NCI-H510A treated with DMSO at 0.1 percent for 48 hours (cell line): ENCODE results near the gene BRD2.

Source experiments
- DNase-seq: peaks from one replicate; lab custom pipeline; 2025; lab: John Stamatoyannopoulos, UW

BRD2 gene

GRCh38 chr6:32993363-32993973, 25.1 kb downstream of the BRD2 start:
- no peak for DNase-seq

GRCh38 chr6:32995448-32995847, 27.1 kb downstream of the BRD2 start:
- no peak for DNase-seq

- DNase-seq = no peak
These were observed 31.7 kb downstream of the BRD2 start for GRCh38 chr6:33000055-33000454.

DNA sequence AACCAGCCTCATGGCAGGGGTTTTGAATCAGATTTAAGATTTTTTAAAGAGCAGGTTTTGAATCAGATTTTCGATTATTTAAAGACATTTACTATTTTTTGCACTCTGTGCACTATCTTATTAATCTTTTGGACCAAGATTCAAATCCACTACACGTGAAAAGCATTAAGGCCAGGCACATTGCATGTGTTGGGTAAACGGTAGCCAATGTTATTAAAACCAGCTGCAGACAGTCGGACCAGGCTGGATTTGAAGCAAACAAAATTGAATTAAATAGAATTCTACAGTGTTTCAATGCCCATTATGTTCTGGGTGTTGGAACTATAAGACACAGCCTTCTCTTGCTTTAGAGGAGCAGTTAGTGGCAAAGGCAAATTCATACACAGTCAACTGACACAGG, 33.3 kb downstream of the BRD2 start:
- DNase-seq = no peak

DNA sequence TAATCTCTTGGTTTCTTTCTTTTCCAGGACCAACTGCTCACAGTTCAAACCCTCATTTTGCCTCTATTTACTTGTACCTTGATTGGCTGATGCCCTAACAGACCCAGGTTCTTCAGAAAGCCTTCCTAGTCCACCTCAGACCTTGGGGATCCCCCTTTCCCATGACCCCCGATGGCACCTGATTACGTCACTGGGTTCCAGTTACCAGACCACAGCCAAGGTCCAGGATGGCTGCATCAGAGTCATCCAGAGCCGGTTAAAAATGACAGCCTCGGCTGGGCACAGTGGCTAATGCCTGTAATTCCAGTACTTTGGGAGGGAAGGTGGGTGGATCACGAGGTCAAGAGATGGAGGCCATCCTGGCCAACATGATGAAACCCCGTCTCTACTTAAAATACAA, 36.5 kb downstream of the BRD2 start:
- DNase-seq = no peak

DNA sequence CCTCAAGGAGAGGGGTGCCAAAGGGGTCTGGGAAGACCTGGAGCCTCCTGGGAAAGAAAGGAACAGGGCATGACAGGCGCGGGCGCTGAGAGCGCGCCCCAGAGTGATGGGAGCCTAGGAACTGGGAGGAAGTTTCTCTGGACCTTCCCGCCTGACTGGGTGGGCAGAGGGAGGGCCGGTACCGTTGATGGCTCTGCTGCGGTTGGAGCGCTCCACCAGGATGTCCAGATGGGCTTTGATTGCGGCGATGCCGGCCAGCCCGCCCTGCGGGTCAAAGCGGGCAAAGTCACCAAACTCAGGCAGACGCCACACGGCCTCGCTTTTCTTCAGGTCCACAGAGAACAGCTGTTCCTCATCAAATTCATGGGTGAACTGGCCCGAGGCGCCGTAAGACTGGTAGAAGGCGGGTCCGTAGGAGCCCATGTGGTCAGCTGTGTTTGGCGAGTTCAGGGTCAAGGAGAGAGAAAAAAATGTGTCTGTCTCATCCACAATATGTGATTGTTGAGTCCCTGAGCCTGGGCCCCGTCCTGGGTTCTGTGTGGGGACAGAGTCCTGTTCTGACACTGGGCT, 39.5 kb downstream of the BRD2 start:
- no peak for DNase-seq

DNA sequence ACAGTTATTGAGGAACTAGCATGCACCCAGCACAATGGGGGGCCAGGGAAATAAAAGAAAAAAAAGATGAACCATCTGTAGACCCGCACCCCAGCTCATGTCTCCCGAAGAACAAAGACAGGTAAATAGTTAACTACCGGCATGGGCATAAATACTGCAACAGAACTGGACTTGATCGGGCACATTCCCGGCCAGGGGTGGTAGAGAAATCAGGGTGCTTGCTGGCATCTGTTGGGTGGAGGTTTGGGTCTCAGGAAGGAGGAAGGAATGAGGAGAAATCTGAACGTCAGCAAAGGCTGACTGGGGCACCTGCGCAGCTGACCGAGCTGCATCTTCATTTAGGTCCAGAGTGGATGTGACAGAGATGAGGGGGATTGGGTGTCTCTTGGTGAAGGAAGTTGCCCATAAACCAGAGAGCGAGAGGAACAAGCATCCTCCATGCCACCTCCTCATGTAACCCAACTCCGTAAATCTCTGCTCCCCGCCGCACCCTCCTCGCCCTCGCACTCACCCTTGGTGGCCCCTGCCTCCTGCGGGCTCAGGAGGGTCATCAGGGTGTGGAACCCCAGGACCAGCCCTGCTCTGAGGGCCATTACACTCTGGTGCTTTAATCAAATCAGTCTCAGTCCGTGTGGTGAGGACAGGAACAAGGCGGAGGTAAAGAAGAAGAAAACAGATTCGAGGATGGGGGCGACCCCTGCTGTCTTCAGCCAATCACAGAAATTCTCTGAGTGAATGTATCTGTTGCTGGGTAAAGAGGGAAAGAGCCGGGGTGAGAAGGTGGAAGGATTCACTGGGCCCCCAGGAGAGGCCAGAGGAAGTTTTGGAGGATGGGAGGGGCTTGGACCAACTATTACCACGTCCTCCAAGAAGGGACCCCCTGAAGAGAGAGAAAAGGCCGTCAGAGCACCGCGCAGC, 40.8 kb downstream of the BRD2 start, which contains the start of gene HLA-DOA:
TSS of gene HLA-DOA (minus strand) at position 648 of the 918 bp plus-strand sequence.
- no peak for DNase-seq

DNA sequence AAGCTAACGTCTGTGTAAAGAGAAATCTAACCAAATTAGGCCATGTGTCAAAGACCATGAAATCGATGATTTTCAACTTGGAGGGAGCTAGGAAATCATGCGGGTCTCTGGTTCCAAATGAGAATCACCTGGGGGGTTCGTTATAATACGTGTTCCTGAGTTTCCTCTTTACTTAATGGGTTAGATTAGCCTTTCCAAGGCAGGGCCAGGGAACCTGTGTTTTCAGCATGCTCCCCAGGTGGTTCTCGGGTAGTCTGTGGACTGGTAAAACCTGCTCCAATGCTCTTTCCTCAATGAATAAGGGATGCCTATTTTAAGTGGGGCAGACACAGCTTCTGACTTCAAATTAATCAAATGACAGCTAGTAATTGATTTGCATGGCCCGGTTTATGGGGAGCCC, 42.0 kb downstream of the BRD2 start:
- no peak for DNase-seq

DNA sequence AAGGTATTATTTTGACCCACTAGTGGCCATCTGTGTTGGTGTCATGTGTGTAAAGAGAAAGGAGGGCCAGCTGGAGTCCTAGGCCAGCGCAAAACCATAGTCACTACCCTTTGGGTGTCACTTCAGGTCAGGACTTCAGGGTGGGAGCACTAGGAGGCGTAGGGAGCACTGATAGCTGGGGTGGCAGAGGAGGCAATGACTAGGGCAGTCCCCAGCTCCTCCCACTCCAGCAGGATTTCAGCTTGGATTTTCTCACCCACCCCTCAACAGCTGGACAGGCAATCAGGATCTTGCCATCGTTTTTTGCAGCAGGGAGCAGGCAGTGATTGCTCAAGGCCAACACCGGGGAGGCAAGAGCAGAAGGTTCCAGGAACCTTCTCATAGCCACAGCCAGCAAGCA, 45.2 kb downstream of the BRD2 start:
- no peak for DNase-seq

- DNase-seq = peak; percentile 91
These were observed 46.6 kb downstream of the BRD2 start for GRCh38 chr6:33014841-33015634.

DNA sequence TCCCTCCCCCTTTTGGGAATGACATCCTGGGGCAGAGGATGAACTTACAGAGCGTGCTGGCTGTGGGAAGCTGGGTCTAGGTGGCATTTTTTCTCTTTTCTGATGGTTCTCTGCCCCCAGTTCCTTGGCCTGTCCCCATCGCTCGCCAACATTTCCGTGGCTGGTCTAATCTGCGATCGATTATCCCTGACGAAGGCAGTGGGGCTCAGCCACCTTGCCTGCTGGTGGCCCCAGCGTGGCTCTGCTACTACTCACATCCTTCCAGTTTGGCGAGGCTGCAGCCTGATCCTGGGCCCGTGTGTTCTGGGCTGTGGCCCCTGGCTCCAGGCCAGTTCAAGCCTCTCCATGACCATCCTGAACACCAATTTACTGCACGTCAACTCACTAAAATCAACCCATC, 47.4 kb downstream of the BRD2 start:
- no peak for DNase-seq

DNA sequence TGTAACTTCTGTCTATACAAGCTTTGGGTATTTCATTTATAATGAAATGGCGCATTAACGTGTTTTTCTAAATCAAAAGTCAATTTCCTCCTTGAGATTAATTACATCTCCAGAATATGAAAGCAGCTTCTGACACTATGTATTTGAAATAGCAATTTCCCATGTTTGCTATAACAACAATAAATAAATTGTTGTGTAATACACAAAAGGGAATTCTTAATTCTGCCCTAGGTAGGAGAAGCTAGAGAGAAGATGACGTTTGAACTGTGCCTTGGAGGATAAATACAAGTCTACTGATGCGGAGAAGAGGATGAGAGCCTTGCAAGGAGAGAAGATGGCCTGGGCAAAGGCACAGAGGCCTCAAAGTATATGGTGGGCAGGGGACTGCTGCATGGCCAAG, 48.6 kb downstream of the BRD2 start:
- no peak for DNase-seq

DNA sequence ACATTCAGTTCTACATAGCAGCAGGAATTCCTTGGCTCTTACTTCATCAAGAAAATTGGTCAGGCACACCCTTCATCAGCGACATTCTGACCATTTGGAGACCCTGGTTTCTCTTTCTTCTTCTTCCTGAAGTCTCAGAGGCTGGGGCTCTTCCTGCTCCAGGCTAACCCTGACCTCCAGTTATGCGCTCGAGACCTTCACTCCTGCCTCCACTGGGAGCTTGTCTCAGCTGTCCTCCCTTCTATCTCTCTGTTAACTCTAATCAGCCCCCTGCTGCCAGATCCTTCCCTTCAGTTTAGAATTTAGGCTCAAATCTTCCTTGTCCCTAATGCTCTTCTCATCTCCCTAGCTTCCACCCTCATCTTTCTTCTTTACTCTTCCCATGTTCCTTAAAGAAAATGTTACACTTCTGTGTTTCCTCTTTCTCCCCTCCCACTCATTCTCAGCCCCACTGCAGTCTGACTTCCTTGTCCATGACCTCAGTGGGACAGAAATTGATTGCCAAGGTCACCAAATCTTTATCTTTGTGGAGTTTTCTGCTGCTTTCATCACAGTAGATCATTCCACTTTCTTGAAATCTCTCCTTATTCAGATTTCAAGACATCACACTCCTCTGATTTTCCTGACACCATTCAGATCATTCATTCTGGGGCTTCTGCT, 49.4 kb downstream of the BRD2 start:
- DNase-seq = no peak

DNA sequence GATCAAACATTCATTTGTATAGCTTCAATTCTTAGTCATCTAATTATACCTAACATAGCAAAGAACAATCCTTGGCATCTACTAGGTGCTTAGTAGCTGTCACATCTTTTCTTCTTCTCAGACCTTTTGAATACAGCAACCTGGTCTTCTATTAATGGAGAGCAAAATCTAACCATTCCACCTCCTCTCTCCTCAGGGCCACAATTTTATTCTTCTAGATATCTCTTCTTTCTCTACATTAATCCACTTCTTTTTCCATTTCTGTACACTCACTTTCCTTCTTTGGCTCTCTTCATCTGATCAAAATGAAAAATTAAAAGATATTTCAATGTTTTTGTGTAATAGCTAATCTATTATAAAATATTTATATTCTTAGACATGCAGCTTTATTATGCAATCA, 50.0 kb downstream of the BRD2 start:
- no peak for DNase-seq

DNA sequence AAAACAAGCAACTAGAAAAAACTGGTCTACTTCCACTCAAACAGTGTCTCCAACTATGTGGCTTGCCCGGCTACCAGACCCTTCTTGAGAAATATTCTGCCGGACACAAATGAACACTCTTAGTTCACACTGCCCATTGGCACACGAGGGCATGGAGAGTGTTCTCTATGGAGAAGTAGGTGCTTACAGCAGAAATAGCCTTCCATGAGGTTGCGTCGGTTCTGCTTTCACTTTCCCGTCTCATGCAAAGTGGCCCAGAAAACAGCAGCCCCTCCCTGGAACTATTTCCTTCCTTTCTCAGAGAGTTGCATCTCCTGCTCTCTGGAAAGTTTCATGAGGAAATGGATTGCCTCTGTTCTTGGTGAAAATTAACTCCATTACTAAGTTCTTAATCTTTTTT, 50.5 kb downstream of the BRD2 start:
- DNase-seq = no peak

GRCh38 chr6:33019372-33019771, 51.0 kb downstream of the BRD2 start:
- DNase-seq = no peak

- no peak for DNase-seq
These were observed 53.5 kb downstream of the BRD2 start for GRCh38 chr6:33021917-33022316.

- no peak for DNase-seq
These were observed 55.1 kb downstream of the BRD2 start for GRCh38 chr6:33023536-33023935.

DNA sequence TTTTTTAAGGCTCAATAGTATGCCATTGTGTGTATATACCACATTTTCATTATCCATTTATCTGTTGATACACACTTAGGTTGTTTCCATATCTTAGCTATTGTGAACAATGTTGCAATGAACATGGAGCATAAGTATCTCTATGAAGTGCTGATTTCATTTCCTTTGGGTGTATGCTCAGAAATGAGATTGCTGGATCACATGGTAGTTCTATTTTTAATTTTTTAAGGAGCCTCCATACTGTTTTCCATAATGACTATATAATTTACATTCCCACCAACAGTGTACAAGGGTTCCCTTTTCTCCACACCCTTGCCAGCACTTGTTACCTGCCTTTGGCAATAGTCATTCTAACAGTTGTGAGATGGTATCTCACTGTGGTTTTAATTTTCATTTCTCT, 56.1 kb downstream of the BRD2 start:
- no peak for DNase-seq

GRCh38 chr6:33028220-33028849, 59.9 kb downstream of the BRD2 start:
- no peak for DNase-seq
